K562 (cell line): ENCODE measurements around the gene OLIG2. TPM values are rescaled to one million over a fixed set of nuclear protein-coding genes. Genes with fewer than 3 reads are reported as not detected.

ENCODE experiments used
- ATAC-seq: fragments of 200-7000 bp; cut with Tn5 transposase; 3 replicates; pipeline ENCODE4 v1.9.1; 2020; ENCODE audit warnings: moderate library complexity
- BruUV-seq: library from RNA; stranded (reverse); fragments of 400-500 nt; replicated peaks from 2 replicates; lab custom pipeline; 2021; lab: Mats Ljungman, UMichigan
- CTCF ChIA-PET: fragments of 300-600 bp; formaldehyde crosslinking; extraction: SDS; loops from one replicate; lab custom pipeline; 2021; ENCODE audit warnings: low intra/inter-chr PET ratio; lab: Yijun Ruan, JAX
- POLR2A ChIA-PET: fragments of 300-600, 350-650 bp; sonication (Branson Sonifier 250); formaldehyde crosslinking; extraction: SDS; loops from one replicate; lab custom pipeline; 2021; ENCODE audit warnings: antibody characterized with exemption, inconsistent platforms; lab: Yijun Ruan, JAX
- DNase-seq, 4 experiments: peaks; one replicate each; pipeline versions ENCODE4 v3.0.0 to v3.0.0-alpha.2; 2011 to 2018; ENCODE audit warnings: low spot score in 3 of 4, mixed read lengths in 3 of 4; ENCODE audit errors: extremely low read depth in 1 of 4
- FAIRE-seq: peaks from 2 replicates; lab custom pipeline; 2011; peaks lifted over from hg19 to GRCh38; lab: Jason Lieb, UNC
- H2AFZ ChIP-seq: 2 replicates; pipeline ENCODE4 v1.6.0; 2011; ENCODE audit warnings: low read depth, low read length, control low read depth, inconsistent platforms
- H3K27ac ChIP-seq: fragments of 200-600 bp; 3 replicates; pipeline ENCODE4 v1.8.0; 2011; ENCODE audit warnings: low read depth, mild to moderate bottlenecking, control low read depth, inconsistent platforms, low read length, moderate library complexity, mixed read lengths; ENCODE audit errors: extremely low read depth
- H3K27me3 ChIP-seq, 2 experiments: fragments of 300-600 bp in 1 of 2; 2 replicates in 1 of 2; 3 replicates in 1 of 2; pipeline versions ENCODE4 v1.6.0 to v1.8.0; 2011; ENCODE audit warnings: inconsistent platforms in 2 of 2, low read length in 2 of 2, mild to moderate bottlenecking in 1 of 2, mixed read lengths in 1 of 2, moderate library complexity in 1 of 2; ENCODE audit not compliant: control insufficient read depth in 2 of 2, insufficient read depth in 2 of 2
- H3K36me3 ChIP-seq: fragments of 300-600 bp; 3 replicates; pipeline ENCODE4 v1.8.0; 2011; ENCODE audit warnings: mild to moderate bottlenecking, low read length, inconsistent platforms; ENCODE audit not compliant: control insufficient read depth, insufficient read depth
- H3K4me1 ChIP-seq, 2 experiments: fragments of 200-600 bp in 1 of 2; replicated peaks in 1 of 2; 2 replicates in 1 of 2; 3 replicates in 1 of 2; pipeline versions ENCODE4 v1.5.1 to v1.8.0; 2011; ENCODE audit warnings: inconsistent platforms in 2 of 2, low read length in 2 of 2, mild to moderate bottlenecking in 1 of 2, mixed read lengths in 1 of 2, moderate library complexity in 1 of 2; ENCODE audit not compliant: control insufficient read depth in 2 of 2, insufficient read depth in 2 of 2
- H3K4me2 ChIP-seq: 2 replicates; pipeline ENCODE4 v1.6.1; 2011; ENCODE audit warnings: low read length, control low read depth, inconsistent platforms, mixed read lengths; ENCODE audit not compliant: insufficient read depth
- H3K4me3 ChIP-seq: fragments of 200-600 bp; sonication (generic), shearing (Covaris generic); 2 replicates; pipeline ENCODE4 v1.5.1; 2016; ENCODE audit warnings: control low read depth, inconsistent platforms
- H3K79me2 ChIP-seq: fragments of 200-600 bp; 3 replicates; pipeline ENCODE4 v1.8.0; 2011; ENCODE audit warnings: low read length, inconsistent platforms; ENCODE audit not compliant: control insufficient read depth, insufficient read depth
- H3K9ac ChIP-seq, 2 experiments: 2 replicates each; pipeline versions ENCODE4 v1.6.0 to v1.6.1; 2011; ENCODE audit warnings: low read depth in 2 of 2, low read length in 2 of 2, control low read depth in 1 of 2, inconsistent platforms in 1 of 2, mild to moderate bottlenecking in 1 of 2, mixed read lengths in 1 of 2; ENCODE audit not compliant: insufficient read depth in 1 of 2
- H3K9me1 ChIP-seq: one replicate; pipeline ENCODE4 v1.6.0; 2011; ENCODE audit warnings: inconsistent platforms, mild to moderate bottlenecking, low read length, moderate library complexity; ENCODE audit not compliant: control insufficient read depth, insufficient read depth
- H3K9me3 ChIP-seq: replicated peaks from 2 replicates; pipeline ENCODE4 v1.5.1; 2011; ENCODE audit warnings: low read depth, low read length, inconsistent platforms; ENCODE audit not compliant: control insufficient read depth, insufficient read depth
- H4K20me1 ChIP-seq: replicated peaks from 2 replicates; pipeline ENCODE4 v1.6.1; 2011; ENCODE audit warnings: low read length, inconsistent platforms, mixed read lengths; ENCODE audit not compliant: control insufficient read depth, insufficient read depth
- ARID4B ChIP-seq: sonication (generic); formaldehyde crosslinking; IDR thresholded peaks from 2 replicates; pipeline ENCODE4 v1.8.0; 2022; ENCODE audit warnings: mild to moderate bottlenecking, missing genetic modification reagents
- CREM ChIP-seq: IDR thresholded peaks from 2 replicates; pipeline ENCODE4 v1.6.1; 2014; ENCODE audit warnings: antibody characterized with exemption, low read depth
- ILF3 ChIP-seq: fragments of 450-650 bp; IDR thresholded peaks from 2 replicates; pipeline ENCODE4 v1.6.1; 2018; ENCODE audit warnings: antibody characterized with exemption, mild to moderate bottlenecking, moderate library complexity, borderline replicate concordance
- NFE2L1 ChIP-seq: fragments of 450-650 bp; IDR thresholded peaks from 2 replicates; pipeline ENCODE4 v1.6.1; 2016; ENCODE audit warnings: missing genetic modification characterization, low read depth, mild to moderate bottlenecking, missing compliant biosample characterization, moderate library complexity, borderline replicate concordance
- RBM15 ChIP-seq: fragments of 200-400 bp; formaldehyde crosslinking; IDR thresholded peaks from 2 replicates; pipeline ENCODE4 v1.6.1; 2018; ENCODE audit warnings: mild to moderate bottlenecking, low read length, moderate library complexity; ENCODE audit not compliant: insufficient read depth
- ZBTB2 ChIP-seq: fragments of 450-650 bp; IDR thresholded peaks from 2 replicates; pipeline ENCODE4 v1.6.1; 2016; ENCODE audit warnings: antibody characterized with exemption
- ZNF75A ChIP-seq: fragments of 450-650 bp; formaldehyde crosslinking; IDR thresholded peaks from 2 replicates; pipeline ENCODE4 v1.4.0; 2020; ENCODE audit warnings: mild to moderate bottlenecking
- WGBS: fragments of 100-300 bp; shearing (Covaris generic); methylation state at CpG from one replicate; pipeline ENCODE4 v1.1.6; 2016; ENCODE audit warnings: low coverage, mixed read lengths; ENCODE audit not compliant: insufficient coverage; ENCODE audit errors: missing lambda C conversion rate; 5-methylcytosine and 5-hydroxymethylcytosine counted together
- in situ Hi-C: fragments of 300-500 bp; cut with MboI; formaldehyde crosslinking; loops from 4 replicates; pipeline ENCODE4 v1.15.0; 2018; ENCODE audit warnings: inconsistent platforms, mixed read lengths
- intact Hi-C: fragments of 100-400 bp; cut with micrococcal nuclease; formaldehyde crosslinking; loops from 2 replicates; pipeline ENCODE4 v1.14.2; 2022
- polyA plus RNA-seq, 8 experiments: library from polyadenylated mRNA; depleted of rRNA in 4 of 8; stranded (reverse) in 5 of 8; unstranded in 3 of 8; fragments of >200 nt; fragmentation: Nextera tagmentation in 2 of 8; fragmentation: Illumina TruSeq in 1 of 8; extraction: Ambion mirVana in 2 of 8; extraction: Trizol in 1 of 8; gene quantifications; 2 replicates each; pipeline versions ENCODE4 v1.2.1 to v1.2.3, GENCODE V29; 2011 to 2014; ENCODE audit warnings: inconsistent platforms in 1 of 8, missing spikeins in 1 of 8
- total RNA-seq, 7 experiments: library from RNA; depleted of rRNA in 6 of 7; stranded (reverse); fragments of >200 nt in 6 of 7; fragmentation: Illumina TruSeq in 2 of 7; extraction: Trizol in 2 of 7; gene quantifications; 2 replicates each; pipeline versions ENCODE4 v1.2.1 to v1.2.3, GENCODE V29; 2011 to 2021; ENCODE audit warnings: low replicate concordance in 1 of 7
- TF ChIP-seq, protein P1 (sequence below): fragments of 250-450 bp; sonication (Bioruptor Pico); IDR thresholded peaks from 2 replicates; pipeline ENCODE4 v1.4.0; 2020

The OLIG2 gene
- total and polyA plus RNA-seq, 9 of the 15 experiments (the other 6 are each of a cell fraction or from before 2014, with no cell fraction given) = not detected

DNA sequence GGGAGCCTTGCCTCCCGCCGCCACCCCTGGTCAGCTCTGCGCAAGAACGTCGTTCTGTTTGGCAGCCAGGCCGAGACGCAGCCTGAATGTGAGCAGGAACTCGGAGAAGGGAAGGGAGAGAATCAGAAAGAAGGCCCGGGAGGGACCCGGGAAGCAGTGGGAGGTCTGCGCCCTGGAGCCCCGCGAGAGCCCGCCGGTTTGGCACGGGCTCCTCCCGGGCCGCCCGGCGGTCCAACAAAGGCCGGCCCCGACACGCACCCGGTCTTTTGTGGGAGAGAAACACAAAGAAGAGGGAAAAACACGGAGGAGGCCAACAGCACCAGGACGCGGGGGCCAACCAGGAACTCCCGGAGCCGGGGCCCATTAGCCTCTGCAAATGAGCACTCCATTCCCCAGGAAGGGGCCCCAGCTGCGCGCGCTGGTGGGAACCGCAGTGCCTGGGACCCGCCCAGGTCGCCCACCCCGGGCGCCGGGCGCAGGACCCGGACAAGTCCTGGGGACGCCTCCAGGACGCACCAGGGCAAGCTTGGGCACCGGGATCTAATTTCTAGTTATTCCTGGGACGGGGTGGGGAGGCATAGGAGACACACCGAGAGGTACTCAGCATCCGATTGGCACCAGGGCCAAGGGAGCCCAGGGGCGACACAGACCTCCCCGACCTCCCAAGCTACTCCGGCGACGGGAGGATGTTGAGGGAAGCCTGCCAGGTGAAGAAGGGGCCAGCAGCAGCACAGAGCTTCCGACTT, 2.7 kb upstream of the OLIG2 start:
- no peak overlapping the region for H3K27ac ChIP-seq
- no peaks in the 10 kb centered on the region for H3K9me1 ChIP-seq
- peaks cover 0 to 22% of the 10 kb centered on the region in 2 experiments; a peak in 1 of 5 replicates for H3K4me1 ChIP-seq
- FAIRE-seq = no peak
- 2% methylated on average over 47 of the region's 52 CpGs for WGBS
- POLR2A ChIA-PET = interaction anchor here (0.7 to 1.4 kb wide), 3 partner anchors 11 to 1658 kb away, joined by 3 to 4 read pairs (median 3); no protein-coding TSS in a partner anchor
- peaks cover 66 to 87% of the 10 kb centered on the region in 2 experiments for H3K27me3 ChIP-seq
- DNase-seq = no peak
- H4K20me1 ChIP-seq = no peaks in the 10 kb centered on the region; the same call in 1 of the 2 replicates
- no peak for ATAC-seq
- no peak overlapping the region for H3K9ac ChIP-seq
- in situ Hi-C loops = no loop called here
- H3K9me3 ChIP-seq = no peaks in the 10 kb centered on the region
- no peak overlapping the region for H3K4me2 ChIP-seq
- CTCF ChIA-PET = no interaction called here
- no peak overlapping the region for H2AFZ ChIP-seq
- no peak overlapping the region for H3K4me3 ChIP-seq
- no peaks in the 10 kb centered on the region for H3K79me2 ChIP-seq
- BruUV-seq = no TSS peak
- no peaks in the 10 kb centered on the region for H3K36me3 ChIP-seq
- intact Hi-C loops = no loop called here
- TF ChIP-seq, protein P1, sequence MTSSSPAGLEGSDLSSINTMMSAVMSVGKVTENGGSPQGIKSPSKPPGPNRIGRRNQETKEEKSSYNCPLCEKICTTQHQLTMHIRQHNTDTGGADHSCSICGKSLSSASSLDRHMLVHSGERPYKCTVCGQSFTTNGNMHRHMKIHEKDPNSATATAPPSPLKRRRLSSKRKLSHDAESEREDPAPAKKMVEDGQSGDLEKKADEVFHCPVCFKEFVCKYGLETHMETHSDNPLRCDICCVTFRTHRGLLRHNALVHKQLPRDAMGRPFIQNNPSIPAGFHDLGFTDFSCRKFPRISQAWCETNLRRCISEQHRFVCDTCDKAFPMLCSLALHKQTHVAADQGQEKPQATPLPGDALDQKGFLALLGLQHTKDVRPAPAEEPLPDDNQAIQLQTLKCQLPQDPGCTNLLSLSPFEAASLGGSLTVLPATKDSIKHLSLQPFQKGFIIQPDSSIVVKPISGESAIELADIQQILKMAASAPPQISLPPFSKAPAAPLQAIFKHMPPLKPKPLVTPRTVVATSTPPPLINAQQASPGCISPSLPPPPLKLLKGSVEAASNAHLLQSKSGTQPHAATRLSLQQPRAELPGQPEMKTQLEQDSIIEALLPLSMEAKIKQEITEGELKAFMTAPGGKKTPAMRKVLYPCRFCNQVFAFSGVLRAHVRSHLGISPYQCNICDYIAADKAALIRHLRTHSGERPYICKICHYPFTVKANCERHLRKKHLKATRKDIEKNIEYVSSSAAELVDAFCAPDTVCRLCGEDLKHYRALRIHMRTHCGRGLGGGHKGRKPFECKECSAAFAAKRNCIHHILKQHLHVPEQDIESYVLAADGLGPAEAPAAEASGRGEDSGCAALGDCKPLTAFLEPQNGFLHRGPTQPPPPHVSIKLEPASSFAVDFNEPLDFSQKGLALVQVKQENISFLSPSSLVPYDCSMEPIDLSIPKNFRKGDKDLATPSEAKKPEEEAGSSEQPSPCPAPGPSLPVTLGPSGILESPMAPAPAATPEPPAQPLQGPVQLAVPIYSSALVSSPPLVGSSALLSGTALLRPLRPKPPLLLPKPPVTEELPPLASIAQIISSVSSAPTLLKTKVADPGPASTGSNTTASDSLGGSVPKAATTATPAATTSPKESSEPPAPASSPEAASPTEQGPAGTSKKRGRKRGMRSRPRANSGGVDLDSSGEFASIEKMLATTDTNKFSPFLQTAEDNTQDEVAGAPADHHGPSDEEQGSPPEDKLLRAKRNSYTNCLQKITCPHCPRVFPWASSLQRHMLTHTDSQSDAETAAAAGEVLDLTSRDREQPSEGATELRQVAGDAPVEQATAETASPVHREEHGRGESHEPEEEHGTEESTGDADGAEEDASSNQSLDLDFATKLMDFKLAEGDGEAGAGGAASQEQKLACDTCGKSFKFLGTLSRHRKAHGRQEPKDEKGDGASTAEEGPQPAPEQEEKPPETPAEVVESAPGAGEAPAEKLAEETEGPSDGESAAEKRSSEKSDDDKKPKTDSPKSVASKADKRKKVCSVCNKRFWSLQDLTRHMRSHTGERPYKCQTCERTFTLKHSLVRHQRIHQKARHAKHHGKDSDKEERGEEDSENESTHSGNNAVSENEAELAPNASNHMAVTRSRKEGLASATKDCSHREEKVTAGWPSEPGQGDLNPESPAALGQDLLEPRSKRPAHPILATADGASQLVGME (CRISPR knock-in tag) = no peak
- TF ChIP-seq ZNF75A (CRISPR knock-in tag) (no peak), ZBTB2 (no peak), ILF3 (no peak), CREM (no peak), NFE2L1 (tag) (no peak), ARID4B (CRISPR knock-in tag) (no peak), RBM15 (no peak)
